HG03571 (cell line): Measurements from ENCODE around the gene CD1E.
"Not testable (repeated sequence)": the region's sequence is repeated elsewhere in the genome, so short reads cannot be mapped to it uniquely, and the experiment has no call there.

ENCODE experiments used
- ATAC-seq: cut with Tn5 transposase; IDR thresholded peaks from one replicate; pipeline ENCODE4 v1.9.1; 2021; ENCODE audit not compliant: unreplicated experiment

Gene CD1E

GRCh38 chr1:158353303-158354075 lies at the start of gene CD1E:
Gene CD1E, plus strand, starts transcription at chr1:158353894. Its CDS starts 95 bp downstream, at chr1:158353989.
- no peak for ATAC-seq

DNA sequence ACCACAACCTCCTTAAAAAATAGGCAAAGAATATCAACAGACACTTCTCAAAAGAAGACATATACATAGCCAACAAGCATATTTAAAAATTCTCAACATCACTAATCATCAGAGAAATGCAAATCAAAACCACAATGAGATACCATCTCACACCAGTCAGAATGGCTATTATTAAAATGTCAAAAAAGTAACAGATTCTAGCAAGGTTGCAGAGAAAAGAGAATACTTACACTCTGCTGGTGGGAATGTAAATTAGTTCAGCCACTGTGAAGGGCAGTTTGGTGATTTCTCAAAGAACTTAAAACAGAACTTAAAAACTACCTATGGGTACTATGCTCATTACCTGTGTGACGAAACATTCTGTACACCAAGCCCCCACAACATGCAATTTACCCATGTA lies 43.1 kb upstream of the CD1E start:
- ATAC-seq: no peak

DNA sequence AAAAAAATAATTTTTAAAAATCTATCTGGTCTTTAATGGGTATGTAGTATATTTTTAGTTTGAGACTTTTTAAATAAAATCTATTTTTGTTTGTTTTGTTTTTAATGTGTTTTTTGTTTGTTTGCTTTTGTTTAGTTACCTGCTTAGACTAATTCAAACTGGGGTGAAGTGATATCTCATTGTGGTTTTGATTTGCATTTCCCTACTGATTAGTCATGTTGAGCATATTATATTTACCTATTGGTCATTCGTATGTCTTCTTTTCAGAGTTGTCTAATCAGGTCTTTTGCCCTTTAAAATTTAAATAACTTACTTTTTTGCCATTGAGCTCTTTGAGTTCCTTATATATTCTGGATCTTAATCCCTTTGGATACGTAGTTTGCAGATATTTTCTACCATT lies 42.6 kb upstream of the CD1E start:
- ATAC-seq: no peak

DNA sequence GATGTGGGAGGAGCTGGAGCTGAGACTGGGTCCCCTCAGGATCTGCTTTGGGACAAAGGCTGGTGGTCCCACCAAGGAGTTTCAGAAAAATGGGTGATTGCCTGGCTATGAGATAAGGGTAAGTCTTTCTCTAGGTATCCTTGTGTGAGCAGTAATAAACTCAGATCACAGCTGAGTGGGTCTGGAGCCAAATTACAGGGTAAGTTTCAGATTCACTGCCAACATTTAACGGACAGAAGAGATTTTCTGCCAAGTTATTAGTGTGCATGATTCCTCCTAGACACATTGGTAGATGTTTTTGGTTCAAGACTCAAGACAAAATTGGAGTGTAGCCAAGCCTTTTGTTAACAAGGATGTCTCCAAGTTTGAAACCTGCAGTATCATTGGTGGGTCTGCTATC lies 29.8 kb upstream of the CD1E start:
- ATAC-seq: no peak

DNA sequence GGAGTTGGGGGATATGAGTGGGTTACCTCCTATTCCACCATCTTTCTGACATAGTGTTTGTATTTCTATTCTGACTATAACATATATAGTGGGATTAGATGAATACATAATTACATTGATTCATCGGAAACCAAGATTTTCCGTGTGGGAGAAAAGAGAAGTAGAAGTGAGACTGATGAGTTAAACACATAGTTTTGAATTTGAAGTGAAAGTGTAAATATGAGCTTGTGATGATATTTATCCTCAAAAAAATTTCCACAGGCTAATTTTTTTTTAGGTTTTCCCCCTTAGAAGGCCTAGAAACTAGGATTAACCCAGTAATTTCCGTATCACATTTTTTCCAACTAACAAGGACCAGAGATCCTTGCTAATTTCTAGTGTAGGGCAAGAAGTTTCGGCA lies 29.3 kb upstream of the CD1E start:
- ATAC-seq: no peak

GRCh38 chr1:158327481-158327880 lies 26.2 kb upstream of the CD1E start:
- ATAC-seq: no peak

DNA sequence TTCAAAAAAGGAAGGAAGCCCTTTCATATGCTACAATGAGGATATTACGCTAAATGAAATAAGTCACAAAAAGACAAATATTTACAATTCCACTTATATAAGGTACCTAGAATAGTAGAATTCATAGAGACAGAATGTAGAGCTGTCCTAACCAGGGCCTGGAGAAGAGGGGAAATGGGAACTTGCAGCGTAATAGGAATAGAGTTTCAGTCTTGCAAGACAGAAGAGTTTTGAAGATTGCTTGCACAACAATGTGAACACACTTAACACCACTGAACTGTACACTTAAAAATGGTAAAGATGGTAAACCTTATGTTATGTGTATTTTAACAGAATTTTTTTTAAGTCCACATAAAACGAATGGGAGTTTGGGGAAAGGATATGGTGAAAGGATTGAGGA lies 25.3 kb upstream of the CD1E start:
- ATAC-seq: no peak

DNA sequence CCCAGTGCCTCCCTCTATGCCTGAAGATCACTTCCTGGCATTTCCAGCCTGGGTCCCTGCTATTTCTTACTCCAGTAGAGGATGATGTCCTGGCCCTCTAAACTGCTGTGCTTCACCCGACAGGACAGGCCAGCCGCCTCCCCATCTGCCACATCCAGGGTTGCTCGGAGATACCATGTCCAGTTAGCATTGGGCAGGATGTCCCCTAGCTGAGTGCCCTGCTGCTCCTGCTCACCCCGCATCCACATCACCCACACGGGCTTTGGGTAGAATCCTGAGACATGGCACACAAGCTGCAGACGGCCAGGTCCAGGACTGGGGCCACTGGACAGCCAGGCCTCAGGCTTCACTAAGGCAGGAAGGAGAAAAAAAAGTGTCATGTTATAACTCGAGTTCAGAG lies 24.4 kb upstream of the CD1E start:
- no peak for ATAC-seq

DNA sequence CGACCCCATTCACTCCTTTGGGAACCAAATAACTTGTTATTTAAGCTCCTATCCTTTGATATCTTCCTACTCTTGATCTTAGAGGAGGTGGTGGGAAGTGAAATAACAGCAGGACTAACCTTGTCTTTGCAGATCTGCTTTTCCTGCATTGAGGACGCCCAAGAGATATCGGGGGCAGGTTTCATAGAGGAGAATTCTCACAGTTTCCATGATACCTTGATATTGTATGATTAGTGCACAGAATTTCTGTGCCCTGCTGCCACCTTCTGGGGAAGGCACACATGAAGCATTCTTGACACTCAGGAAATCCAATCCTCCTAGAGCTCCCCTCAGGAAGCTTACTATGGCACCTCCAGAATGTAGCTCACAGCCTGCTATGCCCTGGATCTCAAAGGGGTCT lies 24.0 kb upstream of the CD1E start:
- no peak for ATAC-seq

- ATAC-seq: no peak
These were observed 23.1 kb upstream of the CD1E start for GRCh38 chr1:158330391-158331105.

DNA sequence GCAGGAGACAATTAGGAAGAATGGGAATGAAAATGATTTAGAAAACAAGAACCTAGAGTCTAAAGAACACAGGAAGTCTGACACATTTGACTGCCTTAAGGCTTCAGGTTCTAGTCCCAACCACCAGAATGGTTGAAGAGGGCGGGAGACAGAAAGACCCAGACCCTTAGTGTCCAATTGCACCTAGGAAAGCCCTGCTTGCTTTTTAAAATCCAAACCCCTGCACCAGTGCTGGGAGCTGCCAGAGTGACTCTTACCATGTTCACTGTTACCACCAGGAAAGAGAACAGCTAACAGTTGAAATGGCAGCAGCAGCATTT lies 22.6 kb upstream of the CD1E start:
- ATAC-seq: no peak

DNA sequence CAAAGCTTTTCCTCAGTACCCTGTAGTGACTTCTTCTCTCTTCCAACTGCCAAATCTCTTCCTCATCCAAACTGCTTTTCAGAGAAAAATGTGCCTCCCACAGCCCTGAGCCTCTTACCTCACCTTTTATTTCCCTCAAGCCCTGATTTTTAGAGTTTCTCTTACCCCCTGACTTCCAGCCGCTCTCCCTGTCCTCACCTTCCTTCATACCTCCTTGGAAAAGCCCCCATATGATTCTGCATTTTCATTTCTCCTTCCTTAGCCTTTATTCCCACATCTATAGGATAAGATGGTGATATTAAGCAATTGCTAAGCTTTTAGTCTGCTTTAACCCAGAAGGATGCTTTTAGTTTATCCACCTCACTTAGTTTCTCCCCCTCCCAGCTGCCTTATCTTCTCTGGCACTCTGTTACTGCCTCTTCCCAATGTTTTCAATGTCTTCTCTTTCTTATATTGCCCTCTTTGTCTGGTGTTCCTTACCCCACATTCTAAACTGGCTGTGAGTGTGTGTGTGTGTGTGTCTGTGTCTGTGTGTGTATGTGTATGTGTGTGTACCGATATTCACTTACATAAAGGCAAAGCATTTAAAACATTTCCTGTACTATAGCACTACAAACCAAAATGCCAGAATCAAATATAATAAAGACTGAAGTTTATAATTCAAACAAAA lies 22.1 kb upstream of the CD1E start, which contains the start of gene CD1B:
Gene CD1B, minus strand, starts transcription at position 51 of the 670 bp plus-strand sequence. CDS start 108 bp downstream, outside the sequence.
- no peak for ATAC-seq

DNA sequence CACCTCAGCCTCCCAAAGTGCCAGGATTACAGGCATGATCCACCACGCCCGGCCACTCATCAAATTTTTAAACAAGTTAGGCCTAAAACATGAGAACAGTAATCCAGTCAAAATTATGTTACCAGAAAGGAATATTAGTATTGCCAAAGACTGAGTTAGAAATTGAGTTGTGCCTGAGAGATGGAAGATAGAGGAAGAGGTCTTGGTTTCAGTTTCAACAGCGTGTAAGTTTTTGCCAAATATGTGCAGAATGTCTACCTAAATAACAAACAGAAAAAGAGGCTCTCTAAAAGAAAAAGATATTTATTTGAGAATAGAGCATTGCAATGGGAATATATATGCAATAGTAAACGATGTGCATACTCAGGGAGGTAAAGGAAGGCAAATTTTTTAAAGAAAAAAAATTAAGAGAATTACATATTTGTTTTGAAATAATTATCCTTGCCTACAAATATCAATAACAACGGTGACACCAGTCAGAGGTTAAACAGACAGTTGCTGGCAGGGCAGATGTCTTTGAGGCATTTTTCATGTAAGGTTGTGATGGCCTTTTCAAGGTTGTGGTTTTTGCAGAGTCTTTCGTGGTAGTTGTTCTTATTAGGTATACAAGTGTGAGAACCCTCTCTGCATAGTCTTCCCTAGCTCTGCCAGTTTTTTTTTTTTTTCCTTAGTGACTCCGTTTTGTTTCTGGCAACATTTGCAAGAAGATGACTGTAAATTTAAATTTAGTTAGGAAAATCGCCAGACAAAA lies 20.1 kb upstream of the CD1E start:
- ATAC-seq: no peak

- ATAC-seq: no peak
These were observed 19.0 kb upstream of the CD1E start for GRCh38 chr1:158334526-158335212.

DNA sequence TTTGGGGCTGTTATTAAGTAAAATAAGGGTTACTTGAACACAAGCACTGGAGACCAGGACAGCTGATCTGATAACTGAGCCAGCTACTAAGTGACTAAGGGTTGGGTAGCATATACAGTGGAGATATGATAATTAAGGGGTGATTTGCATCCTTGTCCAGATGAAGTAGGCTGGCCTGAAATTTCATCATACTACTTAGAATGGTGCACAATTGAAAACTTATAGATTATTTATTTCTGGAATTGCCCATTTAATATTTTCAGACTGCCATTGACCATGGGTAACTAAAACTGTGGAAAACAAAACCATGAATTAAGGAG lies 18.5 kb upstream of the CD1E start:
- no peak for ATAC-seq

GRCh38 chr1:158336413-158336812 lies 17.3 kb upstream of the CD1E start:
- not testable (repeated sequence) for ATAC-seq

- ATAC-seq: not testable (repeated sequence)
These were observed 4.7 kb upstream of the CD1E start for GRCh38 chr1:158348946-158349345.

DNA sequence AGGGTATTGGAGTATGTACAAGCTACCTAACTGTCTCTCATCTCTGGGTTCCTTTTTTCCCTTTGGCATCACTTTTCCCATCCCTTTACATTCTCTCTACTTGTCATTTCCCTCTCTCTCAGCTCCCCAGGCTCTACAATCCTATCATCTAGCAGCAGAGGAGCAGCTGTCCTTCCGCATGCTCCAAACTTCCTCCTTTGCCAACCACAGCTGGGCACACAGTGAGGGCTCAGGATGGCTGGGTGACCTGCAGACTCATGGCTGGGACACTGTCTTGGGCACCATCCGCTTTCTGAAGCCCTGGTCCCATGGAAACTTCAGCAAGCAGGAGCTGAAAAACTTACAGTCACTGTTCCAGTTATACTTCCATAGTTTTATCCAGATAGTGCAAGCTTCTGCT lies 561 bp downstream of the CD1E start:
- ATAC-seq: no peak

GRCh38 chr1:158355773-158356285 lies 2.1 kb downstream of the CD1E start:
- no peak for ATAC-seq

- ATAC-seq: no peak
These were observed 2.9 kb downstream of the CD1E start for GRCh38 chr1:158356616-158357015.

- ATAC-seq: no peak
These were observed 3.7 kb downstream of the CD1E start for GRCh38 chr1:158357441-158357840.
